HG03280 (cell line): ENCODE data around the gene HOXC10.

Experiments
- ATAC-seq: cut with Tn5 transposase; IDR thresholded peaks from one replicate; pipeline ENCODE4 v1.9.1; 2021; ENCODE audit warnings: mild to moderate bottlenecking, moderate library complexity; ENCODE audit not compliant: unreplicated experiment

HOXC10 gene

GRCh38 chr12:53975479-53976152, 9.3 kb upstream of the HOXC10 start:
- no peak for ATAC-seq

- ATAC-seq, result no peak
These were observed 8.6 kb upstream of the HOXC10 start for GRCh38 chr12:53976172-53976822.

- ATAC-seq, result no peak
These were observed 7.9 kb upstream of the HOXC10 start for GRCh38 chr12:53976823-53977595.

DNA sequence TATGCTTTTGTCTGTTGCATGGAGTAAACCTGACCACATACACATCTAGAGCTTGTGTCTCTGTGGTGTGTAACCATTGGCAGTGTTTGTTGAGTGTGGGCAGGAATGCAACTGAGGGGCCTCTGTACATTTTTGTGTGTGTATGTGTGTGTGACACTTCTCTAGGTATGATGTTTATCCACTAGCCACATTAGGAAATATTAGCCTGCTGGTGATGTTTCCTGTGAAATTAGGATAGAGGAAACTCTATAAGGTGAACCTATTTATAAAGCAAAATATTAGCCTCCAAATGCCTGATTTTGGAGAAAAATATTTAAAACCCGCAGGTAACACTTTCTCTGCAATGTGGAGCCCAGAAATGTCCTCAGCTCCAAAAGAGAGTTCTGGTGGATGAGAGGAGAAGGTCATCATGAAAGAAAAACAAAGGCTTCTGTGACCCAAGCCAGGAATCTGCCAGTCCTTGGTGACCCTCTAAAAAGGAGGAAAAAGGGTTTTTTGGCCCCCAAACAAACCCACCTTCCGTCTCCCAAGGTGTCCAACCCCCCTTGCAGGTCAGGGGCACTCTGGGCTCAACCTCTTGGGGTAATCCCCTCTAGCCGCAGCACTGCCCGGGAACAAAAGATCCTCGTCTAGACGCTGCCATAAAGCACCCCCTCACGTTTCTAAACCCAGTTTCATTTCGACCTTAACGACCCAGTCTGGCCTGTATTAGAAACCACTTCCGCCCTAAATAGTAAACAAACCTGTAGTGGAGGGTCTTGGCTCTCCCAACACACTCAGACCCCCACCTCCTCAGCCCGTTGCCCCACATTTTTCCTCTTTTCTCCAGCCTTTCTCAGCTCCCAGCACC, 7.1 kb upstream of the HOXC10 start:
- no peak for ATAC-seq

DNA sequence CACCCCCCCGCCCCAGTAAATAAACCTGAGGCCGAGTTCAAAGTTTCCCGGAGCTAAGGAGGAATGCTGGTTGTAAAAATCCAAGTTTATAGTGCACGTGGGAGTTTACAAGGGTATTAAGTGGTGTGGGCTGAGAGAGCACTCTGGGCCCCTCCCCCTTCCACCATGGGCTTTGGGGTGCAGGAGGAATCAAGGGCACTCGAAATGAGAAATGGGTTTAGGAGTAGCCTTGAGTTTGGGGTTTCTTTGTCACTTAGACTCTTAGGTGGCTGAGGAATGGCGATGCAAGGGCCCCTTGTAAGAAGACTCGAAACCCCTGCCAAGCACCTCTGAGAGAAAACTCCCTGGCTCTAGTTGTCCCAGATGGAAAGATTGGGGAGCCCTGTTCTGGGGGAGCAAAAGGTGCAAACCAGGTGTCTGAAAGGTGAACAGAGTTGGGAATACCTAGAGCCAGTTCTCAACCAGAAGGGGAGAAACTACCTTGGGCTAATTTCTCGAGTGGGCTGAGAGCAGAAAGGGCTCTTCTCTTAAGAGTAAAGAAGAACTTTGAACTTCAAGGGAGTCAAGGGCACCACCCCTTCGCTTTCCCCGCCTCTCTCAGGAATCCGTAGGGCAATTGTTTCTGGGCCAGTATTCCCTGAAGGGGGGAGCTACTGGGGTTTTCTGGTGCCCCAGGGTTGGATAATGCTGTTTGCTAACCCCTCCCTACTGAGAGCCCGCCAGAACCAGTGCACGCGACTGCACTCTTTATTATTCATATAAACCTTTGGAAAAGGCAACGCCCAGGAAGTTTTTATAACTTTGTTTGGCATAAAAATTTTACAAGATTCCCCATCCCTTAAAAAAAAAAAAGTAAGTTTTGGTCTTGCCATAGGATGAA, 6.2 kb upstream of the HOXC10 start:
- ATAC-seq, result no peak

GRCh38 chr12:53980104-53980801, 4.7 kb upstream of the HOXC10 start:
- no peak for ATAC-seq

GRCh38 chr12:53980802-53981496, 4.0 kb upstream of the HOXC10 start:
- ATAC-seq, result no peak

DNA sequence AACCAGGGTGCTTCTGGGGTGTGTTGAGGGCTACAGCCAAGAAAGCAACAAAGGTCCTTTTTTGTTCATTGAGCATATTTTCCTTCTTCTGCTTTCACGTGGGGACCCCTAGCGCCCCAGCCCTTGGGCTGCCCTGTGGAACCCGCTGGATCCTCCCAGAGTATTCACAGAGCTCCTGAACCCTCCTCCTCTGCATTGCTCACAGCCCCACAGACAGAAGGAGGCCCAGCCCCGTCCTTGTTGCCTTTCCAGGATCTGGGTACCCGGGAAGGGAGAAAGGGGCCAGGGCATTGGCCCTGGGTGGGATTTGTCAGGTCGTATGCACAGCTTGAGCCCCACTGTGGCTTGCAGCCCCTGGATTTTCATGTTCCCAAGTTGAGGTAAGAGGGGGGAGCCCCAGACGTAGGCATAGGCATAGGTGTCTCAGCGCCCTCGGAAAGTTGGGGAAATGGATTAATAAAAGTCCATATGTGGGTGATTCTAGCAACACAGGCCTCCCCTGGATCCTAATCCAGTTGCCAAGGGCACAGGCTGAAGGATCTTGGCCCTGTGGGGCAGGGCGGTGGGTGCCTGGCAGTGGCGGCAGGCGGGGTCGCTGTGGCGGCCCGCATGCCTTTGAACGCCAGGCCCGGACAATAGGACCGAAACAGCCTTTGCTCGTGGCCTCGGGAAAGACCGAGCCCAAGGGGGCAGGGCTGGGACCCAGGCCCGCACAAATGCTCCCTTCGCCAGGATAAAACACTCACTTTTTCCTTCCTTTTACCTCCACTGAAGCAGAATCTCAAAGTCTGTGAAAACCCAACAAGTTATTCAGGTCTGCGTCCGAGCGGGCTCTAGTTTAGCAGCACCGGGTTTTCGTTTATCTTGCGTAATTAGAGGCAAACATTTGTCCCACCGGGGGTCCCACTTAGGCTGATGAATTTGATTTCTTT, 3.0 kb upstream of the HOXC10 start:
- no peak for ATAC-seq

DNA sequence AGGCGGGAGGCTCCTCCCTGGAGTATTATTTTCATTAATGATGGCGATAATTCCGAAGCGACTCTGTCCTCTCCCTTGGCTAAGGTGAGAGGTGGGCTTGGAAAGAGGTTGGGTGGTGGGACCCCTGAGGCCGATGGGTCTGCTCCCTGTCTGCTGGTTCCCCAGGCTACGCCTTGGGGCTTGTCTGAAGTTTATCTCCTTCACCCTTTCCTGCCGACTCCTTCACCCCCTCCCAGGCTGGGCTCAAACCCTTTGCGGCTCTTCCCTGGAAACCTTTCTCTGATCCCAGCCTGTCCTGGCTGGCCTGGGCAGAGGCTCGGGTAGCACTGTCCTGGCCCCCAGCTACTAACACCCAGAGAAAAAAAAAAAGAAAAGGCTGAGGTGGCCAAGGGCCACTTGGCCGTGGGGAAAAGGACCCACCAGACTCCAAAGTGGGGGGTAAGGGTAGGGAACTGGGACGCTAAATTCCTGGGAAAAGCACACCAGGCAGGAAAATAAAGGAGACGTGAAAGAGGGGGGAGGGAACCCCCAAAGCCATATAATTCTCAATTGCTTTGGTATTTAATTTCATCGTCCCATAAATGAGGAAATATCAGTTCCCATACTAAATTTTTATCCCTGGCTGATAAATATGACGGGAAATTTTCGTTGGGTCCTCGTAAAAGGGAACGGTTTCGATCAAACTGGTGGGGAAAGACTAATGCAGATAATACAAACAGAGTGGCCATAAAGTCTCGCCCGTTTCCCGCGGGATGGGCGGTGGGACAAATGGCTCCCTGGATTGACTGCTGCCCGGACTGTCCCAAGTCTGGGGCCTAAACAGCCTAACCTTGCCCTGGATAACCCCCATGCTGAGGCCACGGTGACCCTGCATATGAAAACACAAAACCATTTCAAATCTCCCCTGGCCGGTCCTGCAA, 2.0 kb upstream of the HOXC10 start:
- ATAC-seq, result no peak

DNA sequence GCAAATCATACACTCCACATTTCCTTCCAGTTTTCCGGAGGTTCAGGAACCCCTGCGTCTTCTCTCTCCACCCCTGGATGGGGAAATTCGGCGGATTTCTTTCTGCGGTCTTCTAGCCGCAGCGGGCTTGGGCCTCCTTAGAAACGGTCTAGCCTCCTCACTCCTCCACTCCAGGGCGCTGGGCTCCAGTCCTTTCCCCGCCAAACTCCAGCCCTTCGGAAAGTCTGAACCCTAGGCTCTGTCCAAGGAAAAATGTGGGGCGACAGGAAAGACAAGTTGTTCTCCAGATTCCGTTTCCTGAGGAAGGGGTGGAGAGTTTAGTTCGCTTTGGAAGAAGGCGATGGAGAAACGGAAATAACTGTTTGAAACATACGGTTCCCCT, 1.4 kb upstream of the HOXC10 start:
- ATAC-seq, result no peak

DNA sequence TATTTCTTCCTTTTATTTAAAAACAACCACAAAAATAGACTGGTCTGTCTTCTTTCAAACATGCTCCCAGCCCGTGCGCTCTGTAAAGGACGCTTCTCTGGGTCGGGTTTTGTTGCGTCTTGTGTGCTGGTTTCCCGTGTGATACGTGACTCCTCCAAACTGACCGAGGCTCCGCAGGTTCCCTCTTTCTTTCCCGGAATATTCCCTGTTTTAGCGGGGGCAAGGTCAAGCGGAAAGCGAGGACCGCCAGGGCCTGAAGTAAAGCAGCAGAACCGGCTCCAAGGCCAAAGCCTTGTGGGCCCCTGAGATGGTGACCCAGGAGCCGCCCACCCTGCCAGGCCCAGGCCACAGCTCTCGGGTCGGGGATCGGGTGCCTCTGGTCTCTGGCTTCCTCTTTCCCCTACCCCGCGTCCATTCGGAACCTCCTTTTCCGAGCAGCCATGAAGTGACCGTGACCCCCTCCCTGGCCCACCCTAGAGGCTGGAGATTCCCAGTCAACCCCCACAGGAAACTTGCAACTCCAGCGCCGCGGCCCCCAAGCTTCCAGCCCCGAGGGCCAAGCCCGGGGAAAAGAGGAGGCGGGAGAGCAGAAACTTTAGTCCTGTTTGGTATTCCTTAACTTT, 885 bp upstream of the HOXC10 start:
- ATAC-seq, result no peak

GRCh38 chr12:53985692-53985993, 697 bp downstream of the HOXC10 start:
- no peak for ATAC-seq

GRCh38 chr12:53985994-53986685, 1.2 kb downstream of the HOXC10 start:
- ATAC-seq, result no peak

GRCh38 chr12:53986686-53987483, 1.9 kb downstream of the HOXC10 start:
- no peak for ATAC-seq

- no peak for ATAC-seq
These were observed 2.9 kb downstream of the HOXC10 start for GRCh38 chr12:53987787-53988230.
